Activated CD4-positive, CD25-positive, alpha-beta regulatory T cell treated with anti-CD3 and anti-CD28 coated beads, Interleukin-2, amount 50 U/mL, for 16 hours (primary cell): ENCODE measurements around the gene VPS51.
A peak's percentile ranks its signal among the peaks of the same experiment; 100 is the strongest.

ENCODE experiments used
- DNase-seq: peaks from one replicate; pipeline ENCODE4 v3.0.0-alpha.2; 2020; ENCODE audit warnings: low read depth, low spot score

The VPS51 gene

GRCh38 chr11:65095974-65096806 is at the start of gene VPS51:
Gene VPS51, plus strand, starts transcription at chr11:65096214. Its CDS starts 37 bp downstream, at chr11:65096251.
- DNase-seq: peak; percentile 80

DNA sequence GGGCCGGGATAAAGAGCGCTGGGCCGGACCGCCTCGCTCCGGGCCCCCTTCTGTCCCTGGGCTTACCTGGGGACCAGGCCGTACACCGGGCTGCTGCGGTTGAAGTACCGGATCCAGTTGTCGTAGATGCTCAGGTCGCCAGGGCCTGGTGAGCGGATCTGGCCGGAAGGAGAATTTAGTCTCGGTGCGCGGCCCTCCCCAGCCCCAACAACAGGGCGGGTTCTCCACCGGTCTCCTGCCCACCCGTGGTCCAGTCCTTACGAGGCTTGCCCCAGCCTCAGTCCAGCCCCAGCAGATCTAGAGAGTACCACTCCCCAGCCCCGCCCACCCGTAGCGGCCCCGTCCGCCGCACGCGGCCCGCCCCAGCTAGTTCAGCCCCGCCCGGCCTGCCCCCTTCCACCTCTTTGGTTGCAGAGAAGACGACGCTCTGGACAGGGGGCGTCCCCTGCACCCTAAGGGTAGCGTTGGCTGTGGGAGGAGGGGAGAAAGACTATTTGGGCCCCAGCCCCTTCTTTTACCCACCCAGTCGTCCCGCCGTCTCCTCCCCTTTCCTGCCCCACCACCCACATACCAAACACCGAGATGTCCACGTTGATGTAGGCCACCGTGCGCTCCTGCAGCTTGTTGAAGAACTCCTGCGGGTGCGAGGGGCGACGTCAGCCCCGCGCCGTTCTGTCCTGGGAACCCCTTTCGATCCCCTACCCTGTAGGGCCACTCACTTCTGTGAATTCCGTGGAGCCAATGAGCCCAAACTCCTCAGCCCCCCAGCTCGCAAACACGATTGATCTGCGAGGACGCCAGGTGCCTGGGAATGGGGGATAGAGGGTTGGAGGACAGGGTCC is 48.2 kb upstream of the VPS51 start:
- DNase-seq: no peak

GRCh38 chr11:65051398-65051858 is 44.6 kb upstream of the VPS51 start:
- no peak for DNase-seq

DNA sequence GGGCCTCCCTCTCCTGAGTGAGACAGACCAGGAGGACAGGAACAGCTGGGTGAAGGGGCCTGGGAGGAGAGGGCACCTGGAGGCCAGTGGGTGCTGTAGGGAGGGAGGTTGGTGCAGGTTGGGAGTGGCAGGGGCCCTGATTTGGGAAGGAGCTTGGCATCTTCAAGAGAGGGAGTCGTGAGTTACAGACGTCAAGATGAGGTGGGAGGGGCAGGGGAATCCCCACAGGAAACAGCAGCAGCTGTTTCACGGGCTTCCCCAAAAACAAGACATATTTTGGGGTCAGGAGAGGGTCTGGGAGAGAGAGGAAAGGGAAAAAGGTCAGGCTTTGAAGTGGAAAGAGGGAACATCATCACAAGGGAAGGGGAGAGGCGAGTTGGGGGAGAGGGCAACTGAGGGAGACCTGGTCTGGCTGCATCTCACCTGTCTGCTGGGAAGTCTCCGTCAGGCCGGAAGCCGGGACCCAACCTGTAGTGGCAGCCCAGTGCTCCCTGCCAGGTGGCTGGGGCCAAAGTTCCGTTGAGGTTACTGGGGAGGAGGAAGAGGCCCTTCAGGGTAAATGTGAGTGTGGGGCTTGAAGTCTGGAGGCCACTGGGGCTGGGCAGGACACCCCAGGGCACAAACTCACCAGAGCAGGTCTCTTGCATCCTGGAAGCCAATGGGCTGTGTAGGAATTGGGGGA is 42.0 kb upstream of the VPS51 start:
- no peak for DNase-seq

- no peak for DNase-seq
Observed at GRCh38 chr11:65055538-65055937, 40.5 kb upstream of the VPS51 start.

DNA sequence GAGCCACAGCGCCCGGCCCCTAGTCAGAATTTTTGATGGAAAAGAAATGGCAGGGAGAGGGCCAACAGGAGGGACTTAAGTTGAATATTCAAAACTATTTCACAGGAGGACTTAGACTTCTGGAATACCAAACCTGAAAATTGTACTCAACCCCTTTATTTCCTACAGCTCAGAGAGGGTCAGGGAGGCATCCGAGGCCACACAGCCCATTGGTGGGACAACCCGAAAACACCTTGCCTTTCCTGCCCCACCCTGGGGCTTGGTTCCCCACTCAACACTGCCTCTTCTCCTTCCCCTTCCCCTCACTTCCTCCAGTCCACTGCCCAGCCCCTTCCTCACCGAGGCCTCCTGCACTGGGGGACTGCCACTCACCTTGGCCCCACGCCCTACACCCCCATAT is 39.0 kb upstream of the VPS51 start:
- no peak for DNase-seq

GRCh38 chr11:65057526-65057925 is 38.5 kb upstream of the VPS51 start:
- DNase-seq: no peak

- no peak for DNase-seq
Observed at GRCh38 chr11:65058012-65058411, 38.0 kb upstream of the VPS51 start.

DNA sequence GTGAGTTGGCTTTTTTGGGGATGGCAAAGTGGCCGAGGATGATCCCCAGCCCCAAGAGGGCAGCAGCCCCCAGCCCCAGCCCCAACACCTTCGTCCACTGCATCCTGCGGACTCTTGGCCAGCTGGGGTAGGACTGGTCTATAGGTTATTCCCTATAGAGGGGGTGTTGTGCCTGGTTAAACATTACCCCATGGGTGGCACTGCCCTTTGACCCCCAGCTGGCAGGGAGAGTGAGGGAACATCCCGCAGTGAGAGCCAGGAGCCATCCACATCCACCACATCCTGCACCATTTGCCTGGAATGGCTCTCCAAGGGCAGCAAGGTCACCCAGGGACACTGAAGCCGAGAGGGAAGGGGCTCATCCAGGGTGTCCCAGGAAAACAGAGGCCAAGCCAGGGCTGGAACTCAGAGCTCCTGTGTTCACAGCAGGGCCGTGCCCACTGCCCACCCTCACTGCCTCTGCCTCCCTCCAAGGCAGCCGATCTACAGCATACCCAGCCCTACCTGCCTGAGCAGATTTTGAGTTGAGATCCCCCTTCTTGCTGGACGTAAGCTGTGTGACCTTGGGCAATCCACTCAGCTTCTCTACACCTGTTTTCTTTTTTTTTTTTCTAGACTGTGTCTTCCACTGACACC is 37.5 kb upstream of the VPS51 start, which contains the start of gene NAALADL1:
NAALADL1 (minus strand) TSS at position 135 of the 636 bp plus-strand sequence; CDS start at position 103, 32 bp downstream.
- DNase-seq: no peak

GRCh38 chr11:65059523-65059922 is 36.5 kb upstream of the VPS51 start:
- DNase-seq: no peak

DNA sequence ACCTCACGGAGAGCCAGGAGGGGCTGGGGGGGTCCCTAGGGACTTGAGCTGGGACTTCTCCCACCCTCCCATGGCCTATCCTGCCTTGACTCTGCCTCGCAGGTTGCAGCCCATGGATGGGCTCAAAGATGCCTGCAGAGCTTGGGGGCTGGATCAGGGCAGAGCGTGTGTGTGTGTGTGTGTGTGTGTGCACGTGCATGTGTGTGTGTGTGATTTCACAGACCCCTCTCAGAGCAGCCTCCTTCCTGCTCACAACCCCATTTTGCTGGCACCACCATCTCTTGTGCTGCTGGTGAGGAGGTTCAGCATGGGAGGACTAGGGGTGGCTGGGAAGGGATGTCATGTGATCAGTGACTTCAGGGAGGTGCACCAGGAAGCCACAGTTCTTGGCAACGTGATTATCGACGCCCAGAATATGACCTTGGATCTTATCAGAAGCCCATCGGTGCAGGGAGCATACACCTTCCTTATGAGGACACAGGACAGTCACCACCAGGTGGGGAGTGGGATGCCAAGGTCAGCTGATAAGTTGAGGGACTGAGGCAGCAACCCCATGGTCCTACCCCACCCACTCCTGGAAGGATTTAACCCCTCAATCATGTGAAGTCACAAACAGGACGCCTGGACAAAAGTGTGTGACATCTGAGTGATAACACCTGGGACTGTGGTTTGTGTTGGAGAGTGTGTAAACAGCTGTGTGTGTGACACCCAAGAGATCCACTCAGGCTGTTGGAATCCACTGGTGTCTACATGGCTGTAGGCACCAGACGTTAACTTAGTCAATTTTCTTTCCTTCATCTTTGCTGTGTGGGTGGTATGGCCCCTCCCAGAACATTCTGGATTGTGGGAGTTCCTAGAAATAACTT is 35.8 kb upstream of the VPS51 start:
- no peak for DNase-seq

- DNase-seq: no peak
Observed at GRCh38 chr11:65060913-65061408, 35.1 kb upstream of the VPS51 start.

DNA sequence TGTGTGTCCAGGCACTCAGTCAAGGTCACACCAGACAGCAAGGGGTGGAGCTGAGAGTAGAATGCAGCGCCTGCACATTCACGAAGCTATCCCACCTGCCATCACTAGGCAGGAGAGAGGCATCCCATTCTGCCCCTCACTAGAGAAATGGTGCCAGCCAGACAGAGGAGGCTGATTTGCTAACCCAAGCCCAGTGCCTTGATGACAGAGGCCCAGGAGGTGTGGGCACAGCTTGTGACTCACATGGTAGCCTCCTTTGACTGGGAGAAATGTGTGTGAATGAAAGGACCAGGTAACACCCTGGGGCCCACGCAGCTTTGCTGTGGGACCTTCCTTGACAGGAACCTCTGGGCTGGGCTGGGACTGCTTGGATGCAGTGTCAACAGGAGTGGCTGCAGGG is 32.5 kb upstream of the VPS51 start:
- DNase-seq: no peak

- DNase-seq: no peak
Observed at GRCh38 chr11:65064847-65065240, 31.2 kb upstream of the VPS51 start.

DNA sequence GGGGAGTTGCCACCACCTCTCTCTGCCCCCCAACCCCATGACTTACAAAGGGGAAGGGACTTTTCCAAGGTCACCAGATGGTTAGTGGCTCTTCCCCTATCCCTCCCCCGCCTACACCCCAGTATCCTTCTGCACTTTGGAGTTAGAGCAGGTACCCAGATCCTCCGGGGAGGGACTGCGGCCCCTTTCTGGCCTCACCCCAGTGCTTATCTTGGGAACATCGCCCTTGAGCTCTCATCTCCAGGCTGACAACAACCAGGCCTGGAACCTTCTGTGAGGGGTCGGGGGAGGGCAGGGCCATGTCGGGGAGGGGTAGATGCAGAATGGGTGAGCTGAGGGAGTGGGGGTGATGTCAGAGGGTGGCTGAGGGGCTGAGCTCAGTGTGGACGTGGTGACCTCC is 30.2 kb upstream of the VPS51 start:
- no peak for DNase-seq

DNA sequence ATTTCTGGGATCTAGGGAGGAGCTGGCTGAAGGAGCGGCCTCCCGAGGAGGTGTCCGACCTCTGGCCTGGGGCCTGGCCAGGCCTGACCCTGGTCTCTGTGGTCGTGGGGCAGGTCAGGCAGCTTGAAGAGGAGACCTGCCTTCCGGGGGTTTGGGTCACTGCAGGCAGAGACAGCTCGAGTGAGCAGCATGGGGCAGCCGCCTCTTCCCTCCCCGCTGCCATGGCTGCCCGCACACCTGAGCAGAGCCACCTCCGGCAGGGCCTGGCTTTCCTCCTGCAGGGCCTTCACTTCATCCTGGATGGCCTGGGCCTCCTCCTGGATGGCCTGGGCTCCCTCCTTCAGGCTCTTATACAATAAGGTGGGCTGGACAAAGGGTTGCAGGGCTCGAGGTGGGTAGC is 29.7 kb upstream of the VPS51 start:
- DNase-seq: no peak

DNA sequence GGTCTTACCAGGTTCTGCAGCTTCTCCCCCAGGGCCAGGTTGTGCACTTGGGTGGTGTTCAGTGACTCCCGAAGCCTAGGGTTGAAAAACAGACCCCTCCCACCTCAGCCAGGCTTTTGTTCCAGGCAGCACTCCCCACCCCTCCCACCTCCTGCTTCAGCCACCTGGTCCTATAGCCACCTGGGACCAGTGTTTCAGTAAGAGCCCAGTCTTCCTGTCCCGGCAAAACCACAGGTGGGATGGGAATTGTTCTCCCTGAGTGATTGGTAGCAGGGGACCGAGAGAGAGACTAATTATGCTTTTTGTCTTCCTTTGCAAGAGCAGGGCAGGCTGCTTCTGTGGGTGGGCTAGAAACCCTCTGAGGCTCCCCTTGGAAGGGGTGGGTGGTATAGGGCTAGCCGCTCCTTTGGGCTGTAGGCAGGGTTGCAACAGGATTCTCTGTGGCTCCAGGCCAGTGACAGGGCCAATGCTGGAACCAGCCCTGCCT is 29.2 kb upstream of the VPS51 start:
- no peak for DNase-seq

- DNase-seq: no peak
Observed at GRCh38 chr11:65067446-65067845, 28.6 kb upstream of the VPS51 start.

DNA sequence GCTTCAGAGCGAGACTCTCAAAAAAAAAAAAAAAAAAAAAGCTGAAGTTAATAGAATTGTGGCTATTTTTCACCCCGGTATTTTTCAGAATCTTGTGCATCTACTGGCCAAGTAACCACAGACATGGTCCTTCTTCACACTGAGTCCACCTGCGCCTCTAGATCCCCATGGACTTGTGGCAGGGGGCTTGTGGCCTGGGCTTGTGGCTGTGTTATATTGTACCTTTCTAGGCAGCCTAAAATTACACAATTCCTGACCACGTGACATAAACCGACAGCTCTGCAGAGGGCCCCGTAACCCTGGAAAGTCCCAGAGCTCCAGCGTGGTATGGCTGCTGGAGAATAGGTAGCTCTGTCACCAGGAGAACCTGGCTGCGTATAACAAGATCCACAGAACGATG is 26.8 kb upstream of the VPS51 start:
- DNase-seq: no peak
